T-cell (primary cell): ENCODE data around the gene TMC8. TPM values are rescaled to one million over a fixed set of nuclear protein-coding genes. Genes with fewer than 3 reads are reported as not detected.
A peak's percentile ranks its signal among the peaks of the same experiment; 100 is the strongest.

Source experiments
- ATAC-seq, 4 experiments: fragments of 200-7000 bp in 3 of 4; fragments of 150-1000 bp in 1 of 4; cut with Tn5 transposase; replicated peaks in 1 of 4; 1 replicate in 3 of 4; 2 replicates in 1 of 4; pipeline ENCODE4 v1.10.0; 2021; ENCODE audit warnings: moderate library complexity in 3 of 4, mild to moderate bottlenecking in 2 of 4, moderate number of reproducible peaks in 1 of 4
- CTCF ChIA-PET, 2 donors: fragments of 300-600 bp; sonication (Branson Sonifier 250); formaldehyde crosslinking; loops; one replicate each; lab custom pipeline; 2022; ENCODE audit warnings: antibody characterized with exemption in 2 of 2; lab: Charles Lee
- POLR2A ChIA-PET, 2 donors: fragments of 300-600 bp; sonication (Branson Sonifier 250); formaldehyde crosslinking; loops; one replicate each; lab custom pipeline; 2022; ENCODE audit warnings: antibody characterized with exemption in 2 of 2; lab: Charles Lee
- DNase-seq, 35 experiments: peaks; one replicate each; pipeline versions ENCODE4 v3.0.0 to v3.0.0-alpha.2; 2013 to 2023
- H3K27ac ChIP-seq: one replicate; pipeline ENCODE4 v1.5.1; 2013; ENCODE audit warnings: low read length
- H3K27me3 ChIP-seq, 2 experiments: replicated peaks in 1 of 2; 1 replicate in 1 of 2; 2 replicates in 1 of 2; pipeline versions ENCODE4 v1.6.1 to v1.7.0; 2013; ENCODE audit warnings: low read length in 1 of 2, mixed read lengths in 1 of 2; ENCODE audit not compliant: control insufficient read depth in 2 of 2, insufficient read depth in 2 of 2; ENCODE audit errors: extremely low read depth in 1 of 2
- H3K36me3 ChIP-seq, 2 donors: 1 replicate in 1 of 2; 2 replicates in 1 of 2; pipeline versions ENCODE4 v1.6.1 to v1.7.0; 2013; ENCODE audit warnings: low read length in 1 of 2; ENCODE audit not compliant: control insufficient read depth in 2 of 2, insufficient read depth in 1 of 2; ENCODE audit errors: extremely low read depth in 1 of 2
- H3K4me1 ChIP-seq, 2 experiments: 1 replicate in 1 of 2; 2 replicates in 1 of 2; pipeline versions ENCODE4 v1.6.1 to v1.7.0; 2013; ENCODE audit warnings: low read length in 2 of 2, mixed read lengths in 1 of 2; ENCODE audit not compliant: insufficient read depth in 2 of 2, control insufficient read depth in 1 of 2; ENCODE audit errors: extremely low read depth in 1 of 2
- H3K4me3 ChIP-seq, 2 donors: 1 replicate in 1 of 2; 2 replicates in 1 of 2; pipeline versions ENCODE4 v1.5.1 to v1.7.0; 2013; ENCODE audit warnings: mild to moderate bottlenecking in 2 of 2, low read length in 1 of 2, moderate library complexity in 1 of 2; ENCODE audit not compliant: control insufficient read depth in 1 of 2; ENCODE audit errors: extremely low read depth in 1 of 2
- H3K9me3 ChIP-seq: 2 replicates; pipeline ENCODE4 v1.7.0; 2013
- H3K27ac Mint-ChIP-seq, 2 donors: one replicate each; pipeline ENCODE4 v1.8.0; 2020 to 2021; ENCODE audit warnings: mild to moderate bottlenecking in 2 of 2, mixed read lengths in 2 of 2
- H3K27me3 Mint-ChIP-seq, 2 donors: one replicate each; pipeline ENCODE4 v1.8.0; 2021 to 2022; ENCODE audit warnings: mixed read lengths in 2 of 2
- H3K36me3 Mint-ChIP-seq: one replicate; pipeline ENCODE4 v1.8.0; 2021; ENCODE audit warnings: mixed read lengths
- H3K4me1 Mint-ChIP-seq, 3 donors: one replicate each; pipeline ENCODE4 v1.8.0; 2020 to 2022; ENCODE audit warnings: mixed read lengths in 3 of 3, mild to moderate bottlenecking in 1 of 3
- H3K4me3 Mint-ChIP-seq, 3 donors: one replicate each; pipeline ENCODE4 v1.8.0; 2020 to 2022; ENCODE audit warnings: mild to moderate bottlenecking in 3 of 3, mixed read lengths in 3 of 3, moderate library complexity in 3 of 3
- H3K9me3 Mint-ChIP-seq, 3 donors: one replicate each; pipeline ENCODE4 v1.8.0; 2020 to 2022; ENCODE audit warnings: mixed read lengths in 3 of 3
- WGBS: methylation state at CpG from one replicate; pipeline ENCODE4 v1.1.5; 2013; ENCODE audit warnings: missing lambda C conversion rate; ENCODE audit not compliant: insufficient coverage; 5-methylcytosine and 5-hydroxymethylcytosine counted together
- total RNA-seq, 35 experiments: library from RNA in 6 of 35; stranded (reverse) in 6 of 35; fragments of 120-200 nt in 1 of 35; gene quantifications; one replicate each; pipeline versions ENCODE4 v1.2.1 to v1.2.4 and lab custom pipeline; 2013 to 2026

Gene TMC8
- total RNA-seq, 5 donors from 2014 or later (not counting 1 experiment from before 2014, with no cell fraction given), result 301 to 631 (median 431) TPM

DNA sequence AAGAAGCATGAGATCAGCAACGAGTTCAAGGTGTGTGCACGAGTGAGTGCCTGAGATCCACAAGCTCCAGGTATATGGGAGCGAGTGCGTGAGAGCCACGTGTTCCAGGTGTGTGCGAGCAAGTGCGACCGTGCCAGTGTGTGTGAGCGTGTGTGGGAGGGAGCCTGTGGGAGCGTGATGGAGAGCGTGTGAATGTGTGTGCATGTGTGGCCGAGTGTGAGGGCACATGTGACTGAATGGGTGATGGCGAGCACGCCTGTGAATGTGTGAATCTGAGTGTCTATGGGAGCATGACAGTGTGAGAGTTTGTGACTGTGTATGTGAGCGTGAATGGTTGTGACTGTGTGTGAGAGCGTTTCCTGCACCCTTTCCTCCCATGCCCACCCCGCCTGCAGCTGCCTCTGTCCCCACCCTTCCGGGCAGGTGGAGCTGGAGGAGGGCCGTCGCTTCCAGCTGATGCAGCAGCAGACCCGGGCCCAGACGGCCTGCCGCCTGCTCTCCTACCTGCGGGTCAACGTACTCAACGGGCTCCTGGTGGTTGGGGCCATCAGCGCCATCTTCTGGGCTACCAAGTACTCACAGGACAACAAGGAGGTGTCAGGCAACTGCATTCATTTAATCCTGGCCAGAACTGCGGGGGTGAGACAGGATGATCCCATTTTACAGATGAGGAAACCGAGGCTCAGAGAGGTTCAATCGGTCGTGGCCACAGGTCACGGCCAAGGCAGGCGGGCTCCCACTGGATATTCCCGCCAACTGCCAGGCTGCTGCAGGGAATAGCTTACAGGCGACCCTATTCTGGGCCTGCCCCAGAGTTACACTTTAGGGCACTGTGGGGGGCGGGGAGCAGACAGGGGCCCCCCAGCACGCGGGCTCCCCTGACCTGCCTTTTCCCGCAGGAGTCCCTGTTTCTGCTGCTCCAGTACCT lies 3.7 kb downstream of the TMC8 start:
- no peaks in the 10 kb centered on the region for H3K27me3 Mint-ChIP-seq
- ATAC-seq (peak; percentile 23 to 39 (median 28)), DNase-seq (peak; percentile 65 to 91 (median 78))
- Histone ChIP-seq H3K9me3 (no peaks in the 10 kb centered on the region), H3K4me3 (peak overlapping the region; percentile 52 to 83), H3K4me1 (peaks cover 41 to 83% of the 10 kb centered on the region in 2 experiments), H3K27ac (peak overlapping the region; percentile 58), H3K27me3 (no peaks in the 10 kb centered on the region), H3K36me3 (peaks cover 22 to 71% of the 10 kb centered on the region in 2 donors)
- H3K27ac Mint-ChIP-seq, result peak overlapping the region; percentile 90 to 92
- no peaks in the 10 kb centered on the region for H3K9me3 Mint-ChIP-seq
- peaks cover 77 to 84% (median 80%) of the 10 kb centered on the region in 3 donors for H3K4me1 Mint-ChIP-seq
- peak overlapping the region; percentile 75 to 99 (median 76) for H3K4me3 Mint-ChIP-seq
- ChIA-PET POLR2A (no interaction called here), CTCF (interaction anchor here in 1 of 2 donors (0.8 to 1.3 kb wide), 3 partner anchors 11 to 18 kb away, joined by 3 to 4 read pairs (median 3); no protein-coding TSS in a partner anchor)
- peaks cover 24% of the 10 kb centered on the region for H3K36me3 Mint-ChIP-seq
- 17% methylated on average over 31 of the region's 39 CpGs for WGBS

- ATAC-seq (no peak), DNase-seq (peak in 1 of 35 experiments; percentile 3)
- H3K4me1 Mint-ChIP-seq, result peaks cover 74 to 82% (median 78%) of the 10 kb centered on the region in 3 donors
- no peaks in the 10 kb centered on the region for H3K9me3 Mint-ChIP-seq
- Histone ChIP-seq H3K4me3 (peak overlapping the region in 1 of 2 donors; percentile 5), H3K4me1 (peaks cover 38 to 83% of the 10 kb centered on the region in 2 experiments), H3K27ac (peak overlapping the region; percentile 13), H3K36me3 (peaks cover 22 to 72% of the 10 kb centered on the region in 2 donors), H3K27me3 (no peaks in the 10 kb centered on the region), H3K9me3 (no peaks in the 10 kb centered on the region)
- 80% methylated on average over 1 of the region's 9 CpGs for WGBS
- ChIA-PET CTCF (interaction anchor here in 1 of 2 donors (0.9 to 1.3 kb wide), 2 partner anchors 15 to 18 kb away, joined by 3 to 4 read pairs; no protein-coding TSS in a partner anchor), POLR2A (no interaction called here)
- H3K4me3 Mint-ChIP-seq, result peak overlapping the region in 1 of 3 donors; percentile 99
- peak overlapping the region; percentile 39 to 86 for H3K27ac Mint-ChIP-seq
- no peaks in the 10 kb centered on the region for H3K27me3 Mint-ChIP-seq
- H3K36me3 Mint-ChIP-seq, result peaks cover 24% of the 10 kb centered on the region
Measured at GRCh38 chr17:78134899-78135385, 4.4 kb downstream of the TMC8 start.

GRCh38 chr17:78135858-78136500 lies 5.4 kb downstream of the TMC8 start:
- Mint-ChIP-seq H3K4me3 (peak overlapping the region in 1 of 3 donors; percentile 99), H3K36me3 (peaks cover 24% of the 10 kb centered on the region), H3K27me3 (no peaks in the 10 kb centered on the region), H3K9me3 (no peaks in the 10 kb centered on the region), H3K4me1 (peaks cover 76 to 79% (median 77%) of the 10 kb centered on the region in 3 donors), H3K27ac (peak overlapping the region; percentile 86 to 89)
- ATAC-seq, result no peak
- Histone ChIP-seq H3K9me3 (no peaks in the 10 kb centered on the region), H3K4me3 (no peak overlapping the region), H3K27ac (no peak overlapping the region), H3K36me3 (peaks cover 22 to 73% of the 10 kb centered on the region in 2 donors), H3K27me3 (no peaks in the 10 kb centered on the region), H3K4me1 (peaks cover 36 to 86% of the 10 kb centered on the region in 2 experiments)
- WGBS, result 100% methylated on average over 4 of the region's 9 CpGs
- CTCF ChIA-PET, result interaction anchor here (0.6 to 1.5 kb wide), 5 partner anchors 16 to 130 kb away, joined by 3 to 4 read pairs (median 4); no protein-coding TSS in a partner anchor
- no peak for DNase-seq
- POLR2A ChIA-PET, result no interaction called here

- peak overlapping the region in 2 of 3 donors; percentile 24 to 99 for H3K4me3 Mint-ChIP-seq
- no peaks in the 10 kb centered on the region for H3K9me3 ChIP-seq
- ChIA-PET CTCF (interaction anchor here in 1 of 2 donors (0.6 to 1.1 kb wide), 2 partner anchors 24 to 31 kb away, joined by 3 to 7 read pairs; no protein-coding TSS in a partner anchor), POLR2A (interaction anchor here (0.6 to 0.9 kb wide), 2 partner anchors 9 to 1707 kb away, joined by 4 to 6 read pairs; partner anchors contain the start of gene TMC6 (in 1 of the 2))
- H3K4me1 Mint-ChIP-seq, result peaks cover 84 to 90% (median 89%) of the 10 kb centered on the region in 3 donors
- ATAC-seq (peak in 2 of 4 experiments; percentile 6 to 14), DNase-seq (peak in 20 of 35 experiments; percentile 36 to 72 (median 52))
- H3K36me3 Mint-ChIP-seq, result peaks cover 29% of the 10 kb centered on the region
- H3K27me3 ChIP-seq, result no peaks in the 10 kb centered on the region
- peak overlapping the region; percentile 86 to 93 for H3K27ac Mint-ChIP-seq
- peak overlapping the region in 1 of 2 donors; percentile 6 for H3K4me3 ChIP-seq
- H3K9me3 Mint-ChIP-seq, result no peaks in the 10 kb centered on the region
- peaks cover 30 to 82% of the 10 kb centered on the region in 2 donors for H3K36me3 ChIP-seq
- WGBS, result 49% methylated on average over 8 of the region's 26 CpGs
- no peaks in the 10 kb centered on the region for H3K27me3 Mint-ChIP-seq
- H3K4me1 ChIP-seq, result peaks cover 38 to 98% of the 10 kb centered on the region in 2 experiments
- H3K27ac ChIP-seq, result peak overlapping the region; percentile 65
Measured at GRCh38 chr17:78137392-78138203, 7.0 kb downstream of the TMC8 start.

- WGBS, result 92% methylated on average over 3 of the region's 17 CpGs
- Histone ChIP-seq H3K9me3 (no peaks in the 10 kb centered on the region), H3K27ac (no peak overlapping the region), H3K4me3 (no peak overlapping the region), H3K36me3 (peaks cover 30 to 75% of the 10 kb centered on the region in 2 donors), H3K4me1 (peaks cover 34 to 95% of the 10 kb centered on the region in 2 experiments), H3K27me3 (no peaks in the 10 kb centered on the region)
- peak overlapping the region in 1 of 3 donors; percentile 99 for H3K4me3 Mint-ChIP-seq
- H3K36me3 Mint-ChIP-seq, result peaks cover 30% of the 10 kb centered on the region
- no peaks in the 10 kb centered on the region for H3K9me3 Mint-ChIP-seq
- H3K4me1 Mint-ChIP-seq, result peaks cover 81 to 88% (median 88%) of the 10 kb centered on the region in 3 donors
- peak overlapping the region; percentile 64 to 93 for H3K27ac Mint-ChIP-seq
- ChIA-PET POLR2A (interaction anchor here (0.5 to 0.6 kb wide), 2 partner anchors 10 to 1706 kb away, joined by 4 to 9 read pairs; no protein-coding TSS in a partner anchor), CTCF (no interaction called here)
- H3K27me3 Mint-ChIP-seq, result no peaks in the 10 kb centered on the region
- no peak for ATAC-seq
- no peak for DNase-seq
Measured at GRCh38 chr17:78138204-78139060, 7.9 kb downstream of the TMC8 start.
